ENCODE results near the gene TRAM2. TPM values are rescaled to one million over a fixed set of nuclear protein-coding genes. Genes with fewer than 3 reads are reported as not detected.

TRAM2 gene
- total RNA-seq, 1 experiment from 2014 or later = 21.2 TPM

- no peak overlapping the region for H3K18ac ChIP-seq (ENCODE audit: insufficient read length, low read depth, low read length)
- no peaks in the 10 kb centered on the region for H4K20me1 ChIP-seq (ENCODE audit: control insufficient read depth, insufficient read depth, insufficient read length)
- Mint-ChIP-seq H3K36me3 (ENCODE audit: insufficient read depth in 1 of 3, low read depth in 3 of 3) (no peaks in the 10 kb centered on the region), H3K4me1 (peaks cover 26 to 29% of the 10 kb centered on the region in 2 experiments), H3K4me3 (no peak overlapping the region), H3K27ac (peak overlapping the region in 1 of 3 experiments; percentile 66; a peak in 1 of 7 replicates), H3K9me3 (no peaks in the 10 kb centered on the region), H3K27me3 (ENCODE audit: low read depth) (no peaks in the 10 kb centered on the region; the same call in 1 of the 2 replicates)
- no peak overlapping the region for H3K56ac ChIP-seq (ENCODE audit: insufficient read length, low read depth, low read length)
- H3K23ac ChIP-seq (ENCODE audit: insufficient read length, low read depth, low read length) = no peak overlapping the region
- no peak for TF ChIP-seq CTCF (conservative IDR thresholded peaks at IDR 0.05)
- no peak overlapping the region for H3K27ac ChIP-seq (ENCODE audit: insufficient read length, low read depth, low read length)
- H2AFZ ChIP-seq (ENCODE audit: low read length) = no peak overlapping the region
- H3T11ph ChIP-seq (ENCODE audit: low read length) = no peak overlapping the region
- no peak overlapping the region for H4K91ac ChIP-seq (ENCODE audit: insufficient read length, low read depth, low read length)
- WGBS (ENCODE audit: extremely low coverage, insufficient read length, low lambda C conversion rate) = no CpG with 5 or more reads among the region's 5 CpGs
- no peak overlapping the region for H2BK5ac ChIP-seq (ENCODE audit: insufficient read length, low read length)
- no peaks in the 10 kb centered on the region for H3K4me1 ChIP-seq (ENCODE audit: insufficient read depth, low read length)
- H3K79me1 ChIP-seq (ENCODE audit: insufficient read depth, low read depth, low read length, poor library complexity, severe bottlenecking) = no peaks in the 10 kb centered on the region
- no peak overlapping the region for H3K4ac ChIP-seq (ENCODE audit: low read depth, low read length)
- no peak overlapping the region for H2AK5ac ChIP-seq (ENCODE audit: insufficient read length, low read length)
- H3K23me2 ChIP-seq (ENCODE audit: insufficient read length, low read depth, low read length, poor library complexity, severe bottlenecking) = no peaks in the 10 kb centered on the region
- H3K79me2 ChIP-seq (ENCODE audit: insufficient read depth, low read length) = no peaks in the 10 kb centered on the region
- no peak overlapping the region for H2BK12ac ChIP-seq (ENCODE audit: insufficient read length, low read depth, low read length)
- H3K9me3 ChIP-seq (ENCODE audit: control insufficient read depth, low read depth, low read length) = no peaks in the 10 kb centered on the region
- H4K5ac ChIP-seq (ENCODE audit: insufficient read length, low read depth, low read length) = no peak overlapping the region
- H3K27me3 ChIP-seq (ENCODE audit: insufficient read depth, low read length) = no peaks in the 10 kb centered on the region; the same call in 1 of the 2 replicates
- no peak overlapping the region for H3K4me2 ChIP-seq (ENCODE audit: insufficient read depth, insufficient read length, low read length)
- H2BK20ac ChIP-seq (ENCODE audit: low read depth, low read length, poor library complexity, severe bottlenecking) = no peak overlapping the region
- H2BK120ac ChIP-seq (ENCODE audit: low read depth, low read length, poor library complexity, severe bottlenecking) = no peak overlapping the region
- H3K14ac ChIP-seq (ENCODE audit: insufficient read depth, low read length) = no peak overlapping the region
- H2BK15ac ChIP-seq (ENCODE audit: low read depth, low read length) = no peak overlapping the region
- no peak for DNase-seq
- no peak overlapping the region for H3K9ac ChIP-seq (ENCODE audit: extremely low read depth, insufficient read length, low read length)
- H4K8ac ChIP-seq (replicated peaks; ENCODE audit: insufficient read length, low read depth, low read length) = no peak overlapping the region
These were observed 17.4 kb upstream of the TRAM2 start for GRCh38 chr6:52594221-52594620.

Measured in H9 (cell line).